Activated naive CD8-positive, alpha-beta T cell treated with anti-CD3 and anti-CD28 coated beads, Interleukin-2, amount 50 U/mL, for 24 hours (primary cell): ENCODE results near the gene AQP5.
A peak's percentile ranks its signal among the peaks of the same experiment; 100 is the strongest.

Source experiments
- ATAC-seq: fragments of 150-1000 bp; cut with Tn5 transposase; one replicate; pipeline ENCODE4 v1.10.0; 2021
- DNase-seq: peaks from one replicate; pipeline ENCODE4 v3.0.0; 2021
- H3K27ac Mint-ChIP-seq: one replicate; pipeline ENCODE4 v1.8.0; 2021; ENCODE audit warnings: mild to moderate bottlenecking, mixed read lengths
- H3K27me3 Mint-ChIP-seq: one replicate; pipeline ENCODE4 v1.8.0; 2021; ENCODE audit warnings: mixed read lengths
- H3K36me3 Mint-ChIP-seq: one replicate; pipeline ENCODE4 v1.8.0; 2021; ENCODE audit warnings: low read depth, mixed read lengths
- H3K4me1 Mint-ChIP-seq: one replicate; pipeline ENCODE4 v1.8.0; 2021; ENCODE audit warnings: mixed read lengths
- H3K4me3 Mint-ChIP-seq: one replicate; pipeline ENCODE4 v1.8.0; 2021; ENCODE audit warnings: mild to moderate bottlenecking, moderate library complexity, mixed read lengths
- H3K9me3 Mint-ChIP-seq: one replicate; pipeline ENCODE4 v1.8.0; 2021; ENCODE audit warnings: mixed read lengths

AQP5 gene

DNA sequence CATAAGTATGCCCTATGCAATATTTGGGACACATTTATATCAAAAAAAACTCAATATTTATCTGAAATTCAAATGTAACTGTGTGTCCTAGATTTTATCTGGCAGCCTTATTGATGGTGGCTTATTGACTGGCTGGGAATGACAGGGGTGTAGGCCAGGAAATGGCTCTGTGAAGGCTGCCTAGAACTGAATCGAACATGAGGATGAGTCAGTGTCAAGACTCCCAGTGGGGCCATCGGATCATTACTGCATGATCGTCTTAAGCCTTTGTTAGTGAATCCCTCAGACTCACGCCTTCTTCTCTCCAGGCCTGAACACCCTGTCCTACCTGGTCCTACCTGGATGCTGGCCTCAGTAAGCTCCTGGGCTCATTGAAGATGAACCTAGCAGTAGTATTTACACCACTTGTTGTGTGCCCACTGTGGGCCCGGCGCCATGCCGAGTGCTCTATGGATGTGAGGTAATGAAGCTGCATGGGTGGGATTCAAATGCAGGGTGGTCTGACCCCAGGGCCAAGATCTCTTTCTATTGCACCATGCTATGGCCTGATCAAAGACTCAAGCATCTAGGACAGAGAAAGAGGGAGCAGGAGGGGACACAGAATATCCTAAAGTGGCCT lies 36.9 kb upstream of the AQP5 start:
- Mint-ChIP-seq H3K27me3 (no peaks in the 10 kb centered on the region), H3K4me3 (no peak overlapping the region), H3K27ac (no peak overlapping the region), H3K9me3 (no peaks in the 10 kb centered on the region), H3K36me3 (no peaks in the 10 kb centered on the region), H3K4me1 (peaks cover 5% of the 10 kb centered on the region)
- ATAC-seq = no peak
- DNase-seq = no peak

GRCh38 chr12:49925433-49926204 lies 36.1 kb upstream of the AQP5 start:
- ATAC-seq (no peak), DNase-seq (no peak)
- Mint-ChIP-seq H3K36me3 (no peaks in the 10 kb centered on the region), H3K27ac (no peak overlapping the region), H3K4me3 (no peak overlapping the region), H3K9me3 (no peaks in the 10 kb centered on the region), H3K4me1 (peaks cover 8% of the 10 kb centered on the region), H3K27me3 (no peaks in the 10 kb centered on the region)

- Mint-ChIP-seq H3K9me3 (no peaks in the 10 kb centered on the region), H3K4me3 (no peak overlapping the region), H3K4me1 (peaks cover 13% of the 10 kb centered on the region), H3K27me3 (no peaks in the 10 kb centered on the region), H3K36me3 (no peaks in the 10 kb centered on the region), H3K27ac (no peak overlapping the region)
- ATAC-seq (no peak), DNase-seq (no peak)
Measured at GRCh38 chr12:49928471-49928870, 33.2 kb upstream of the AQP5 start.

DNA sequence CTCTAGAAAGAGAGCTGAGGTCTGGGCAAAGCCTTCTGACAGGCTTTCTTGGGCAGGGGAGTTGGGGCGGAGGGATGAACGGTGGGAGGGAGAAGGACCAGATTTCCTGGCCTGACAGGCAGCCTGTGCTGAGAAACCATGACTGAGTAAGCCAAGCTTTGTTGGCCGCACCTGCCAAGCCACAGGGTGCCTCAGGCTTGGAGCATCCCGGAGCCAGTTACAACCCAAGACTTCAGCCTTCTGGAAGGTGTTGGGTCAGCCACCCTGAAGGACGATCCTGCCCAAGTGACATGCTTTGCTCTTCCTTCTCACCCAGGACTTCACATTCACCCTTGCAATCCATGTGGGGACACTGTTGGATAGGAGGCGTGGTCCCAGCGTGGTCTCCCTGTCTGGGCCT lies 32.1 kb upstream of the AQP5 start:
- Mint-ChIP-seq H3K27me3 (peaks cover 2% of the 10 kb centered on the region), H3K27ac (no peak overlapping the region), H3K4me3 (no peak overlapping the region), H3K36me3 (no peaks in the 10 kb centered on the region), H3K4me1 (peaks cover 13% of the 10 kb centered on the region), H3K9me3 (no peaks in the 10 kb centered on the region)
- DNase-seq (no peak), ATAC-seq (no peak)

DNA sequence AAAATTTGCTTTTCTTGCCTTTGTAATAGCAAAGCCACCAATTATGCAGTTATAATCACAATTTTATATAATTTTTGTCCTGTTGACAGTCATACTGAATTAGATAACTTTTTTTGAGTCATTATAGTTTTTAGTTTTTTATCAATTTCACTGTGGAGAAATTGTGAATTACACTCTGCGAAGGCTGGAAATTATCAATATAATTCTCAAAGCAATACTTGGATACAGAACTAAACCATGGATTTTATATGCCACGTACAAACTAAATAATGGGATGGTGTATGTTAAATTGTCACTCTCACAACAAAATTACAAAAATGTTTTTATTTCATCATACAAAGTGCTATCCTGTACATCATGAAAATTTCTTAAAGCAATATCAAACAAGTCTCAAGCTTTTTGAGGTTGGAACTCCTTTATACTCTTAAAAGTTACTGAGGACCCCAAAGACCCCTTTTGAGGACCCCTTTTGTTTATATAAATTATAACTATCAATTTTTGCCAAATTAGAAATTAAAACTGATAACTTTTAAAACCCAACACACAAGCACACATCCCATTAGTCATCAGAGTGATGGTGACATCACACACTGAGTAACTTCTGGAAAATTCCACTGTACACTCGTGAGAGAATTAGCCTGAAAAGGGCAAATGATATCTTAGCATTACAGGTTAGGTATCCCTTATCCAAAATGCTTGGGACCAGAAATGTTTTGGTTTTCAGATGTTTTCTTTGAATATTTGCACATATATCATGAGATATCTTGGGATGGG lies 31.0 kb upstream of the AQP5 start:
- DNase-seq (no peak), ATAC-seq (peak; percentile 92)
- H3K27me3 Mint-ChIP-seq = peaks cover 2% of the 10 kb centered on the region
- H3K4me3 Mint-ChIP-seq = no peak overlapping the region
- peaks cover 13% of the 10 kb centered on the region for H3K4me1 Mint-ChIP-seq
- H3K9me3 Mint-ChIP-seq = no peaks in the 10 kb centered on the region
- no peaks in the 10 kb centered on the region for H3K36me3 Mint-ChIP-seq
- no peak overlapping the region for H3K27ac Mint-ChIP-seq

- no peak overlapping the region for H3K4me3 Mint-ChIP-seq
- ATAC-seq (no peak), DNase-seq (no peak)
- H3K27me3 Mint-ChIP-seq = peaks cover 2% of the 10 kb centered on the region
- H3K9me3 Mint-ChIP-seq = no peaks in the 10 kb centered on the region
- H3K27ac Mint-ChIP-seq = no peak overlapping the region
- no peaks in the 10 kb centered on the region for H3K36me3 Mint-ChIP-seq
- H3K4me1 Mint-ChIP-seq = peaks cover 8% of the 10 kb centered on the region
Measured at GRCh38 chr12:49932023-49932422, 29.6 kb upstream of the AQP5 start.

- Mint-ChIP-seq H3K27ac (no peak overlapping the region), H3K4me1 (peaks cover 8% of the 10 kb centered on the region), H3K36me3 (no peaks in the 10 kb centered on the region), H3K4me3 (no peak overlapping the region), H3K9me3 (no peaks in the 10 kb centered on the region), H3K27me3 (peaks cover 2% of the 10 kb centered on the region)
- ATAC-seq (no peak), DNase-seq (no peak)
Measured at GRCh38 chr12:49932533-49933130, 29.0 kb upstream of the AQP5 start.

DNA sequence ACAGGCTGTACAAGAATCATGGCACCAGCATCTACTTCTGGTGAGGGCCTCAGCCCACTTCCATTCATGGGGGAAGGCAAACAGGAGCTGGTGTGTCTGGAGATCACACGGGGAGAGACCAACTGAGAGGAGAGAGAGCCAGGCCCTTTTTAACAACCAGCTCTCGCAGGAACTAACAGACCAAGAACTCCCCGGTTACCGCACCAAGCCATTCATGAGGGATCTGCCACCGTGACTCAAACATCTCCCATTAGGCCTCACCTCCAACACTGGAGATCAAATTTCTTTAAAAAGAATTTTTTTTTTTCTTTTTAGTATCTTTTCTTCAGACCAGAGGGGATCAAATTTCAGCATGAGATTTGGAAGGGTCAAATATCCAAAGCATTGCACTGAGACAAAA lies 27.9 kb upstream of the AQP5 start:
- ATAC-seq (no peak), DNase-seq (no peak)
- H3K9me3 Mint-ChIP-seq = no peaks in the 10 kb centered on the region
- H3K36me3 Mint-ChIP-seq = no peaks in the 10 kb centered on the region
- peaks cover 8% of the 10 kb centered on the region for H3K4me1 Mint-ChIP-seq
- peaks cover 2% of the 10 kb centered on the region for H3K27me3 Mint-ChIP-seq
- no peak overlapping the region for H3K27ac Mint-ChIP-seq
- H3K4me3 Mint-ChIP-seq = no peak overlapping the region

- DNase-seq (no peak), ATAC-seq (no peak)
- Mint-ChIP-seq H3K27me3 (peaks cover 2% of the 10 kb centered on the region), H3K4me3 (no peak overlapping the region), H3K36me3 (no peaks in the 10 kb centered on the region), H3K27ac (no peak overlapping the region), H3K9me3 (no peaks in the 10 kb centered on the region), H3K4me1 (peaks cover 8% of the 10 kb centered on the region)
Measured at GRCh38 chr12:49934505-49934904, 27.2 kb upstream of the AQP5 start.

DNA sequence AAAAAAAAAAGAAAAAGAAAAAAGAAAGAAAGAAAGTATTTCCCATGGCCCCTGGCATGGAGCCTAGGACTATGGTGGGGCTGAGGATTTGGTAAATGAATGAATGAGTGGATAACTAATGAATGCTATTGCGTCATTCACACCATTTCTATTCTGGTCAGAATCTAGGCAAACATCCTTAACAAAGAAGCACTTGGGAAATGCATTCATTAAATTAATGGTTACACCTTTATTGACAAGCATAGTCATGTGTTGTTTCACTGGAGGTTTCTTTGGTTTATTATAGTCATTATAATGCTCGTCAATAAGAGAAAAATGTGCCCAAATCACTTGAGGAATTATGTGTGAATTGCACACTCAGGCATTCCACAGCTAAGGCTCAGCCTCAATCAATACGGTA lies 24.7 kb upstream of the AQP5 start:
- ATAC-seq = no peak
- H3K4me3 Mint-ChIP-seq = no peak overlapping the region

DNA sequence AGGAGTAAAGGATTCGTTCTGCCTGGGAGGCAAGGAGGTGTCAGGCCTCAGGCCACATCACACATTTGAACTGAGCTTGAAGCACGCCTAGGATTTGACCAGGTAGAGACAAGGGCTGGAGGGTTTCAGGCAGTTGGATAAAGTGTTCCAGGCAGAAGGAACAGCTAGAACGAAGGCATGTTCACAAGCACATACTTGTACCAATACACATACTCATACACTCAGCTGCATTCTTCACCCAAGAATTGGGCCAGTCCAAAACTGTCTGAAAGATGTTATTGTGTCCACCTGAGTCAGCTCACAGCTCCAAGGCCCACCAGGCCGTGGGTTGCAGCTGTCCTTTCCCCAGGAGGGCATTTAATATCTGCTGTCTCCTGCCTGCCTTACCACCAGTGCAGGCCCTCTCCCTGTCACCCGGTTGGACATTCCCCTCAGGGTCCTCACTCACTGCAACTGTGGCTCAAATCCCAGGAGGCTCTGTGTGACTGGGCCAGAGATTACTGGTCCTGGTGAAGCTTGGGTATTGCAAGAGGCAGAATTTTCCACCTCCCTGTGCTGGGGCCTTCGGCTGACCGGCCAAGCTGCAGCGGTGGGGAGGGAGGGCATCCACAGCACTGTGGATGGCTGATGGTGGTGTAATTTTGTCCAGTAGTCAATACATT lies 23.9 kb upstream of the AQP5 start:
- peaks cover 2% of the 10 kb centered on the region for H3K27me3 Mint-ChIP-seq
- DNase-seq (no peak), ATAC-seq (no peak)
- H3K9me3 Mint-ChIP-seq = no peaks in the 10 kb centered on the region
- H3K4me1 Mint-ChIP-seq = no peaks in the 10 kb centered on the region
- no peak overlapping the region for H3K27ac Mint-ChIP-seq
- no peaks in the 10 kb centered on the region for H3K36me3 Mint-ChIP-seq
- no peak overlapping the region for H3K4me3 Mint-ChIP-seq

More for the DNA sequence above, 24.7 kb upstream of the AQP5 start:
- Mint-ChIP-seq H3K27me3 (peaks cover 2% of the 10 kb centered on the region), H3K9me3 (no peaks in the 10 kb centered on the region), H3K27ac (no peak overlapping the region), H3K36me3 (no peaks in the 10 kb centered on the region), H3K4me1 (no peaks in the 10 kb centered on the region)
- DNase-seq = no peak

DNA sequence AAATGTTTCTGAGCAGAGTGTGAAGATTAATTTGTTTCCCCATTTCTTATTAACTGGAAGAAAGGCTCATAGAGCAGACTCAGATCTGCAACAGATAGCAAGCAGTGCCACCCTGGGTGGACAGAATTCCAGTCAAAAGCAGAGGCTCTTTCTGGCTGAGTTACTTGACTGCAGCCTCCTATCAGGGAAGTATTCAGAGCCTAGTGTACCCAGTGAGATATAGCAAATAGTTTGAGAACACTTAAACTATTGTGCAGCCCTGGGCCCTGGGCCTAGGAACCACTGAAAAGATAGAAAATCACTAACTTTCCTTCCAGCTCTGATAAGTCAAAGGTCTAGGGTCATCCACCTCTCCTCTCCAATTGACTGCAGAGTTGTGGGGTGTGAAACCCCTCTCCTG lies 22.4 kb upstream of the AQP5 start:
- Mint-ChIP-seq H3K27me3 (peaks cover 5% of the 10 kb centered on the region), H3K36me3 (no peaks in the 10 kb centered on the region), H3K27ac (no peak overlapping the region), H3K4me1 (peaks cover under 1% of the 10 kb centered on the region), H3K4me3 (no peak overlapping the region), H3K9me3 (no peaks in the 10 kb centered on the region)
- no peak for ATAC-seq
- DNase-seq = no peak

DNA sequence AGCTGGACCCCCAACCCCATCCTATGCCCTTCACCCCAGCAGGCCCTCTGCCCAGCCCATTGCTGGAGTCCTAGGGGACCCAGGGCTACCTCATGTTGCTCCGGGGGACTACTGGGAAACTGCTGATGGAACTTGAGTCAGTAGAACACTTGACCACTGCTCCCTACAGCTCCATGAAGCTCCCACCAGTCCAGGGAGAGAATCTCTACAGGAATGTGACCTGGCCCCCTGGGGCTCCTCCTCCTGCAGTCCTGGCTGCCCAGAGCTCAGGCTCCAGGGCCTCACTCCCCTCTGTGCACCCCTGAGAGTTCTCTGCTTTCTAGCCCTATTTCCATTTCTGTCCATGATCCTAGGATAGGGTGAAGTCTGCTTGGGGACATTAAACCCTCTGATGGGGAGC lies 22.0 kb upstream of the AQP5 start:
- ATAC-seq (no peak), DNase-seq (no peak)
- Mint-ChIP-seq H3K4me1 (peaks cover 5% of the 10 kb centered on the region), H3K27ac (no peak overlapping the region), H3K4me3 (no peak overlapping the region), H3K9me3 (no peaks in the 10 kb centered on the region), H3K36me3 (no peaks in the 10 kb centered on the region), H3K27me3 (peaks cover 3% of the 10 kb centered on the region)
